GM12875 (cell line): ENCODE measurements around the gene FBN1.

ENCODE experiments used
- H3K4me3 ChIP-seq: one replicate; pipeline ENCODE4 v1.5.1; 2011; ENCODE audit warnings: low read depth, low read length, control low read depth
- CTCF ChIP-seq: IDR thresholded peaks from 2 replicates; pipeline ENCODE4 v1.5.1; 2011; ENCODE audit warnings: low read depth, mild to moderate bottlenecking, control low read depth, inconsistent platforms, low read length, moderate library complexity, borderline replicate concordance; ENCODE audit not compliant: insufficient read depth

The FBN1 gene

GRCh38 chr15:48569591-48570302, 75.8 kb downstream of the FBN1 start:
- TF ChIP-seq CTCF: no peak
- no peak overlapping the region for H3K4me3 ChIP-seq

GRCh38 chr15:48566668-48567067, 78.8 kb downstream of the FBN1 start:
- no peak overlapping the region for H3K4me3 ChIP-seq
- TF ChIP-seq CTCF: no peak

GRCh38 chr15:48565560-48566482, 79.7 kb downstream of the FBN1 start:
- H3K4me3 ChIP-seq: no peak overlapping the region
- TF ChIP-seq CTCF: no peak

- no peak for TF ChIP-seq CTCF
- no peak overlapping the region for H3K4me3 ChIP-seq
Observed at GRCh38 chr15:48564690-48565089, 80.8 kb downstream of the FBN1 start.

- TF ChIP-seq CTCF: no peak
- no peak overlapping the region for H3K4me3 ChIP-seq
Observed at GRCh38 chr15:48563934-48564333, 81.6 kb downstream of the FBN1 start.

GRCh38 chr15:48560321-48561051, 85.0 kb downstream of the FBN1 start:
- no peak for TF ChIP-seq CTCF
- H3K4me3 ChIP-seq: no peak overlapping the region

- no peak for TF ChIP-seq CTCF
- H3K4me3 ChIP-seq: no peak overlapping the region
Observed at GRCh38 chr15:48559285-48559684, 86.2 kb downstream of the FBN1 start.
